Measurements from ENCODE around the gene SNCA. TPM values are rescaled to one million over a fixed set of nuclear protein-coding genes. Genes with fewer than 3 reads are reported as not detected.

SNCA gene
- polyA plus RNA-seq, 2 of the 4 experiments (the other 2 are of a cell fraction) = 0.13 to 0.37 TPM

GRCh38 chr4:89860971-89861370, 24.0 kb upstream of the SNCA start:
- no peak for DNase-seq (ENCODE audit: low read depth in 1 of 2, low spot score in 1 of 2)
- TF ChIP-seq NR3C1 (IDR thresholded peaks at IDR 0.05) = no peak
- TF ChIP-seq ZFP36 (IDR thresholded peaks at IDR 0.05; ENCODE audit: borderline replicate concordance, partially characterized antibody) = no peak
- TF ChIP-seq E2F6 (IDR thresholded peaks at IDR 0.05; ENCODE audit: borderline replicate concordance, low read depth) = no peak
- TF ChIP-seq HOXB13 (CRISPR knock-in tag; IDR thresholded peaks at IDR 0.05; ENCODE audit: low read depth) = no peak
- no peak for TF ChIP-seq CBX8 (IDR thresholded peaks at IDR 0.05)
- TF ChIP-seq JUNB (IDR thresholded peaks at IDR 0.05) = no peak
- no peak for TF ChIP-seq TP53 (CRISPR knock-in tag; IDR thresholded peaks at IDR 0.05)
- TF ChIP-seq SREBF2 (IDR thresholded peaks at IDR 0.05) = no peak
- no peak for TF ChIP-seq TFCP2L1 (CRISPR knock-in tag; IDR thresholded peaks at IDR 0.05)
- TF ChIP-seq SMC3 (IDR thresholded peaks at IDR 0.05) = no peak
- no peak for TF ChIP-seq RFX5 (IDR thresholded peaks at IDR 0.05)
- TF ChIP-seq HMGXB4 (CRISPR knock-in tag; IDR thresholded peaks at IDR 0.05; ENCODE audit: borderline replicate concordance) = no peak
- H3K4me1 ChIP-seq = no peaks in the 10 kb centered on the region
- no peak overlapping the region for H3K4me3 ChIP-seq
- no peak for ATAC-seq
- no peaks in the 10 kb centered on the region for H3K9me3 ChIP-seq
- ChIA-PET CTCF (interaction anchor here (0.7 to 1.2 kb wide), 2 partner anchors 10 to 11 kb away, joined by 3 read pairs; no protein-coding TSS in a partner anchor), POLR2A (no interaction called here)
- no peak overlapping the region for H3K27ac ChIP-seq
- WGBS (ENCODE audit: missing lambda C conversion rate) = 50% methylated on average over 5 of the region's 5 CpGs
- FAIRE-seq = no peak
- H3K4me2 ChIP-seq = no peak overlapping the region

- Histone ChIP-seq H3K9me3 (no peaks in the 10 kb centered on the region), H3K4me3 (no peak overlapping the region), H3K4me2 (no peak overlapping the region), H3K4me1 (no peaks in the 10 kb centered on the region), H3K27ac (no peak overlapping the region)
- TF ChIP-seq HDAC2 (IDR thresholded peaks at IDR 0.05) = no peak
- no peak for TF ChIP-seq RFX5 (IDR thresholded peaks at IDR 0.05)
- TF ChIP-seq E2F6 (IDR thresholded peaks at IDR 0.05; ENCODE audit: borderline replicate concordance, low read depth) = no peak
- no peak for TF ChIP-seq CHD4 (IDR thresholded peaks at IDR 0.05; ENCODE audit: borderline replicate concordance)
- TF ChIP-seq PHF8 (IDR thresholded peaks at IDR 0.05; ENCODE audit: borderline replicate concordance, low read depth) = no peak
- TF ChIP-seq HES2 (IDR thresholded peaks at IDR 0.05) = no peak
- TF ChIP-seq CHD2 (IDR thresholded peaks at IDR 0.05; ENCODE audit: low read length, partially characterized antibody) = no peak
- no peak for ATAC-seq
- FAIRE-seq = no peak
- ChIA-PET CTCF (no interaction called here), POLR2A (no interaction called here)
- 15% methylated on average over 3 of the region's 3 CpGs for WGBS (ENCODE audit: missing lambda C conversion rate)
- DNase-seq (ENCODE audit: low read depth in 1 of 2, low spot score in 1 of 2) = no peak
These were observed 18.3 kb upstream of the SNCA start for GRCh38 chr4:89855236-89855635.

- H3K27ac ChIP-seq = no peak overlapping the region
- no peaks in the 10 kb centered on the region for H3K4me1 ChIP-seq
- POLR2A ChIA-PET = no interaction called here
- ATAC-seq = no peak
- DNase-seq (ENCODE audit: low read depth in 1 of 2, low spot score in 1 of 2) = no peak
- CTCF ChIA-PET = no interaction called here
- H3K4me2 ChIP-seq = no peak overlapping the region
- TF ChIP-seq KDM5A (IDR thresholded peaks at IDR 0.05) (no peak), CEBPB (IDR thresholded peaks at IDR 0.05) (no peak), JUNB (IDR thresholded peaks at IDR 0.05) (no peak)
- no peaks in the 10 kb centered on the region for H3K9me3 ChIP-seq
- no peak for FAIRE-seq
- H3K4me3 ChIP-seq = no peak overlapping the region
- 9% methylated on average over 1 of the region's 1 CpG for WGBS (ENCODE audit: missing lambda C conversion rate)
These were observed 10.8 kb upstream of the SNCA start for GRCh38 chr4:89847571-89848325.
